GM18873 (cell line): ENCODE data around the gene AIMP1.

ENCODE experiments used
- ATAC-seq: cut with Tn5 transposase; IDR thresholded peaks from one replicate; pipeline ENCODE4 v1.9.1; 2021; ENCODE audit warnings: mild to moderate bottlenecking, moderate library complexity, moderate number of reproducible peaks; ENCODE audit not compliant: unreplicated experiment, low FRiP score

AIMP1 gene

DNA sequence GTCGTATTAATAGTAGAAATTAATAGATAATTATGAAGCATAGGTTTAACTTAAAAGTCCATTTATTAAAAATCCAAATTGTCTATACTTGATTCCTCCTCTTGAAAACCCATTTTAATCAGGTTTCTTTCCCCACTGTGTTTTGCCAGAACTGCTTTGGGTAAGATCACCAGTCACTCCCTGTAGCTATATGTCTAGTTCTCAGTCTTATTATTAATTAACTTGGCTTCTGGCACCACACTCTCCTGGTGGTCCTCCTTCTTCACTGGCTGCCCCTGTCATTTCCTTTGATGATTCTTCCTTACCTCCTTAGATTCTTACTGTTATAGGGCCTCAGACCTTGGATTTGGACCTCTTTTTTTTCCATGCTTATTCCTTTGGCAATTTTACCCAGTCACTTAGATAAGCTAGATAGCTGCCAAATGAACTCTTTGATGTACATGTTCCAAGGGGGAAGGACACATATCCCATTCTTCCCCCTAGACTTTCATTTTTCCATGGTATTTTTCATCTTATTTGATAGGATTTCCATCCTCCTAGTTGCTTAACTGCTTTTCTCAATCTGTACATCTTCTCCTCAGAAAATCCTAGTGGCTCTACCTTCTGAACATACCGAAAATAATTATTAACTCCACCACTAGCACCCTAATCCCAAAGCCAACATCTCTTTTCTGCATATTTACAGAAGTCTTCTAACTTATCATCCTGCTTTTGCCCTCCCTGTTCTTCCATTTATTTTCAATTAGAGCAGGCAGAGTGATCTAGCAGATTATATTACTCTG, 27.7 kb downstream of the AIMP1 start:
- ATAC-seq: no peak

DNA sequence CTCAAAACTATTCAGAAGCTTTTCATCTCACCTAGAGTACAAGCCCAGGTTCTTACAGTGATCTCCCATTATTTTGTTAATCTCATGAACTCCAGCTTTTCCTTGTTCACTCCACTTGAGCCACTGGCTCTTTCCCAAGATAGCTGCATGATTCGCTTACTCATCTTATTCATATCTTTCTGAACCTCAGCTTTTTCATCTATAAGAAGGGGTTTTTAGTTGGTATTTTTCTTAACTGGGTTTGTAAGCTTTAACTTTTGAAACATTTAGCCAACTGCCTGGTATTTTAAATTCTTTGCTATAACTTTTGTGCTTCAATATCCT, 28.3 kb downstream of the AIMP1 start:
- no peak for ATAC-seq

DNA sequence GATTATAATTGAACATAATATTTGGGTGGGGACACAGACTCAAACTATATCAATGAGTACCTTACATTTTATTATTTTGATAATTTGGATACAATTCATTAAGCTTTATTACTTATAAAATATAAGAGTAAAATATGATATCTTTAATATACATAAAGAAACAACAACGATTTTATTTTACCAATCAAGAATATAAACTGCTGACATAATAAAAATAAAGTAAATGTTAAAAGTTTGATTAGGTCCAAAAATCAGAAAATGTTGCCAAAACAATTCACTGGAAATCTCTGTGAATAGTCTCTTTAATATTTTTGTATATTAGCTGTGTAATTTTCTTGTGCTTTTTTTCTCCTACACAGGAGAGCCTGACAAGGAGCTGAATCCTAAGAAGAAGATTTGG, 30.8 kb downstream of the AIMP1 start:
- ATAC-seq: no peak

GRCh38 chr4:106351016-106351415, 34.7 kb downstream of the AIMP1 start:
- ATAC-seq: no peak

- no peak for ATAC-seq
Measured at GRCh38 chr4:106353786-106354185, 37.4 kb downstream of the AIMP1 start.

GRCh38 chr4:106355193-106355592, 38.8 kb downstream of the AIMP1 start:
- no peak for ATAC-seq

DNA sequence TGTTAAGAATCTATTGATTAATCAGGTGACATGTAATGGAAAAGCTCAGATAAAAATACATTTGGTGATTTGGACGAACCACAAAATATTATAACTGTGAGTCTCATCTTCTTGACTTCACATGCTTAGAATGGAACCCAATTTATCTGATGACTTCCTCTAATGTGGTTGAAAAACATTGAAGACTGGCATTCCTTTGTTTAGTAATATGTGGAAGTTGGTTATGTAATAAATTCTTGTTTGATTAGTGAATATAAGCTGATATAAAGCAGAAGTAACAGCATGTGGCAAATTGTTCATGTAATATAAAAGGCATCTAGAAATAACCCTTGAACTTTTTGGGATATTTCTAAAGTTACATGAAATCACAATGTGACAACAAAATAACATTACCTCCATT, 42.5 kb downstream of the AIMP1 start:
- no peak for ATAC-seq

DNA sequence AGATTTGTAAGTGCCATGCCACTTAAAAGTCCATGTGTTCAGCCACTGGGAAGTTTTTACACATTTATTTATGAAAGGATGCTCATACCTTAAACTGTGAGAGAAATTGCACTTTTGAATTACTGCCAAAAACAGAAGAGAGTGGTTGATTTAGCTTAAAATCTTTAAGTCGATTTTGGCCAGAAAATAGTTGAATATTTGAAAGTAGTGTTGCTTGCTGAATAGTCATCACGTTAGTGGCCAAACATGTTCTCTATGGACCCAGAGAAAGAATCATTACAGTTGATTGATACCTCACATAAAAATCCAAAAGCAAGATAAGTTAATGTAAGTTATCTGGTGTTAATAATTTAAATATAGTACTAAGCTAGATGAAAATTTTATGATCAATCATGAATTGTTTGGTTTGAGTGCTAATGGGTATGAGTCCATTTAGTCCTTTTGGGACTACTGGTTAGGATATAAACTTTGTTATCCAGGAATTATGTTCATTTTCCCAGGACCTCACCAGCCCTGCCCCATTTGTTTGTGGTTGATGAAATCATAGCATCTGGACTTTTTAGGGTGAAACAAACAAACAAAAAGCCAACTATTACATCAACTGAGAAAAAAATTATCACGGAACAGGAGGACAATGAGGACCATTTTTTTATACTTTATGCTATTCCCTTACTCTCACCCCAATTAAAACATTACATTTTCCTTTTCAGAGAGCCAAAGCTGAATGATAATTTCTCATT, 45.9 kb downstream of the AIMP1 start:
- no peak for ATAC-seq

- ATAC-seq: no peak
Measured at GRCh38 chr4:106364282-106364681, 47.9 kb downstream of the AIMP1 start.

DNA sequence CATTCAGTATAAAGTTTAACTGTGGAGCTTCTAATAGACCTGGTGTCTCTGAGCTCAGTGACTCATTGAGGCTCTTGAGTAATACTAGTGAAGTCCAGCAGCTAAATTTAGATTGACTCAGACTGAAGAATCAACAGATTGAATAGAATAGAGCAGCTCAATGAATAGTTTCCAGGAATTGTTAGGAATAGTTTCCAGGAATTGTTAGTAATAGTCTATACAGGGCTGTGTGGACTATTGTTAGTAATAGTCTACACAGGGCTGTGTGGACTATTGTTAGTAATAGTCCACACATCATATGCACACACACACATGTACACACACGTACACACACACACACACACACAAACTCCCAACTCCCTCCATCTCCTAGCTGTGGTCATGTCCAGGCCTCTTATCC, 49.3 kb downstream of the AIMP1 start:
- ATAC-seq: no peak

DNA sequence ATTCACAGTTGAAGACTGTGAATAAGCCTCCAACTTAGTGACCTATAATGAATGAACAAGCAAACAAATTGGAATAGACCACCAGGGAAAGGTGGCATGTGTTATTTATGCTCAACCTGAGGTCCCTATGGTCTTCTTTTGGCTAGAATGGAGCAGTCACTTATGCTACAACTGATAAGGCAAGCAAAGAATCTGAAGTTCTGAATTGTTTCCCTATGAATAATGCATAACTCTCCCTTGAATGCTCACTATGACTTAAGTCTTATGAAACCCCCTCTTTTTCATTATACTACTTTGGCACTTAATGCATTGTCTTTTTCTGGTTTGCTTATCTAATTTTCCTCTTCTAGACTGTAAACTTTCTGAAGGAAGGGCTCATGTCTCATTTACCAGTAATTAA, 49.7 kb downstream of the AIMP1 start:
- no peak for ATAC-seq

GRCh38 chr4:106367072-106367471, 50.7 kb downstream of the AIMP1 start:
- ATAC-seq: no peak

DNA sequence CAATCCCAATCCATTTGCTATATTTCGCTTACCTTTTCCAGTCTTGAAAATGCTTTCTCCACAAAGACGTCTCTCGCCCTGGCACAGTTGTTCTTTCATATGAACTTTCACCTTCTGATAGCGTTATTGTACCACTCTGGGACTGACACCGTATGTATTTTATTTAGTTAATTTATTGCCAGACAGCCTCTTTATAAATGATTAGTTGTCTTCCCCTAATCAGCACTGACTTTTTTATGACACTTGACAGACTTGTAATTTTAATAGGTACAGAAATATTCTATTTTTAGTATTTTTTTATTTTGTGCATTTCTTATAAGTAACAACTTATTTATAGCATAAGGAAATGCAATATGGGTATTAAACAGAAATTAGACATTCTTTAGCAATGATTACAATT, 52.3 kb downstream of the AIMP1 start, which contains the start of gene GIMD1:
GIMD1 (minus strand) TSS at position 101 of the 400 bp plus-strand sequence. CDS start 1,343 bp downstream, outside the sequence.
- ATAC-seq: no peak

GRCh38 chr4:106369456-106370060, 53.2 kb downstream of the AIMP1 start:
- no peak for ATAC-seq

- no peak for ATAC-seq
Measured at GRCh38 chr4:106370214-106370613, 53.9 kb downstream of the AIMP1 start.

DNA sequence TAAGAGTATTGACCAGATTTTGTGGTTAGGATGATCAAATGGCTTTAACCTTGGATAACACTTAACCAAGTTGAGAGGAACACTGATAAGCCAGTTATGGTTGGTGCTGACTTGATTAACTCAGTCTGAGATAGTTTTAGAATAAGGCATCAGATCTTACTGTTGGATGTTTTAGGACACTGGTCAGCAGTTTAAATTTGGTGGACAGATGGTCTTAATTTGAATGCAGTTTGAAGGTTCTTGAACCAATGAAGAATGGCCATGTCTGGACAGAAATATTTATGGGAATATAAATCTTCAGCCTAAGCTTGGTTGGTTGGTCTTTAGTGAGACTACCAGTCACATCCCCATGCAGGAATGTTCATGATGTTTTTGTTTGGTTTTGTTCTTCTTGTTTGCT, 54.8 kb downstream of the AIMP1 start:
- ATAC-seq: no peak

- ATAC-seq: no peak
Measured at GRCh38 chr4:106373026-106373425, 56.7 kb downstream of the AIMP1 start.

GRCh38 chr4:106380179-106380578, 63.8 kb downstream of the AIMP1 start:
- ATAC-seq: no peak

GRCh38 chr4:106384878-106385277, 68.5 kb downstream of the AIMP1 start:
- ATAC-seq: no peak

- no peak for ATAC-seq
Measured at GRCh38 chr4:106385853-106386393, 69.6 kb downstream of the AIMP1 start.

GRCh38 chr4:106395582-106395981, 79.2 kb downstream of the AIMP1 start:
- ATAC-seq: no peak
